Measurements from ENCODE around the gene MAP3K2.

Gene MAP3K2

GRCh38 chr2:127387655-127388422 is at the start of gene MAP3K2:
TSS of gene MAP3K2 (minus strand) at chr2:127387975. CDS start at chr2:127343129, 44,846 bp downstream.
- peak; percentile 97 for TF ChIP-seq POLR2A (IDR thresholded peaks at IDR 0.05; ENCODE audit: low read depth, low read length)
- DNase-seq (ENCODE audit: insufficient read length, low spot score) (peak; percentile 89), FAIRE-seq (no peak)

GRCh38 chr2:127437056-127437455 is 49.3 kb upstream of the MAP3K2 start:
- no peak for TF ChIP-seq POLR2A (IDR thresholded peaks at IDR 0.05; ENCODE audit: low read depth, low read length)
- no peak for FAIRE-seq
- no peak for DNase-seq (ENCODE audit: insufficient read length, low spot score)

- no peak for DNase-seq (ENCODE audit: insufficient read length, low spot score)
- TF ChIP-seq POLR2A (IDR thresholded peaks at IDR 0.05; ENCODE audit: low read depth, low read length) = no peak
- FAIRE-seq = no peak
Measured at GRCh38 chr2:127434515-127434914, 46.7 kb upstream of the MAP3K2 start.

GRCh38 chr2:127431408-127432023 is 43.7 kb upstream of the MAP3K2 start:
- no peak for TF ChIP-seq POLR2A (IDR thresholded peaks at IDR 0.05; ENCODE audit: low read depth, low read length)
- DNase-seq (ENCODE audit: insufficient read length, low spot score) = no peak
- FAIRE-seq = no peak

GRCh38 chr2:127429844-127430425 is 42.2 kb upstream of the MAP3K2 start:
- FAIRE-seq (no peak), DNase-seq (ENCODE audit: insufficient read length, low spot score) (no peak)
- TF ChIP-seq POLR2A (IDR thresholded peaks at IDR 0.05; ENCODE audit: low read depth, low read length) = no peak

GRCh38 chr2:127429291-127429690 is 41.5 kb upstream of the MAP3K2 start:
- DNase-seq (ENCODE audit: insufficient read length, low spot score) (no peak), FAIRE-seq (no peak)
- TF ChIP-seq POLR2A (IDR thresholded peaks at IDR 0.05; ENCODE audit: low read depth, low read length) = no peak

- FAIRE-seq = no peak
- no peak for DNase-seq (ENCODE audit: insufficient read length, low spot score)
- TF ChIP-seq POLR2A (IDR thresholded peaks at IDR 0.05; ENCODE audit: low read depth, low read length) = no peak
Measured at GRCh38 chr2:127428815-127429109, 41.0 kb upstream of the MAP3K2 start.

GRCh38 chr2:127428057-127428814 is 40.5 kb upstream of the MAP3K2 start:
- no peak for FAIRE-seq
- no peak for DNase-seq (ENCODE audit: insufficient read length, low spot score)
- TF ChIP-seq POLR2A (IDR thresholded peaks at IDR 0.05; ENCODE audit: low read depth, low read length) = no peak

GRCh38 chr2:127427376-127428056 is 39.7 kb upstream of the MAP3K2 start:
- no peak for TF ChIP-seq POLR2A (IDR thresholded peaks at IDR 0.05; ENCODE audit: low read depth, low read length)
- FAIRE-seq = no peak
- no peak for DNase-seq (ENCODE audit: insufficient read length, low spot score)

GRCh38 chr2:127426501-127427354 is 39.0 kb upstream of the MAP3K2 start:
- DNase-seq (ENCODE audit: insufficient read length, low spot score) = no peak
- FAIRE-seq = no peak
- TF ChIP-seq POLR2A (IDR thresholded peaks at IDR 0.05; ENCODE audit: low read depth, low read length) = no peak

- FAIRE-seq = no peak
- DNase-seq (ENCODE audit: insufficient read length, low spot score) = no peak
- TF ChIP-seq POLR2A (IDR thresholded peaks at IDR 0.05; ENCODE audit: low read depth, low read length) = no peak
Measured at GRCh38 chr2:127425540-127426490, 38.0 kb upstream of the MAP3K2 start.

Measured in H54 (cell line).